ENCODE data around the gene NPHP4.
"Not testable (repeated sequence)": the region's sequence is repeated elsewhere in the genome, so short reads cannot be mapped to it uniquely, and the experiment has no call there.

NPHP4 gene

DNA sequence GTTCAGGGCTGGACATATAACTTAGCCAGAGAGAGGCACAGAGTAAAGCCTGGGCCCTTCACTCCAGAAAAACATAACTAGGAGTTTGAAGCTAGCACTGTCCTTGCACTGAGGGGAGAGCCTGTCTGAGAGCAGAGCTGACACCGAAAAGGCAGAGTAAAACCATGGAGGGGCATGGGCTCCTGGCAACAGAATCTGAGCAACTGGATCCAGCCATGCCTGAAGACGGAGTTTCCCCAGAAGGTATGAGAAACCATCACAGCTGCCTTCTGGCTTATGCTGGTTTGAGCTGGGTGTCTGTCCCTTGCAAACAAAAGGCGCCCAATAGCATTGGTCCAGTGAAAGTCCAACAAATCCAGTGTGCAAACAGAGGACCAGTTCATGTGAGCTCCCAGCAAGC lies 137.5 kb downstream of the NPHP4 start:
- Histone ChIP-seq H3K4me3 (ENCODE audit: low read length) (no peak overlapping the region), H3K36me3 (replicated peaks; ENCODE audit: insufficient read depth, low read length) (no peaks in the 10 kb centered on the region), H3K4me1 (ENCODE audit: low read length) (no peaks in the 10 kb centered on the region), H3K27ac (ENCODE audit: low read length) (no peak overlapping the region), H3K9me3 (replicated peaks; ENCODE audit: insufficient read depth, low read length) (no peaks in the 10 kb centered on the region), H3K27me3 (replicated peaks; ENCODE audit: insufficient read depth, low read length) (no peaks in the 10 kb centered on the region; the same call in 1 of the 2 replicates), H3K9me2 (replicated peaks; ENCODE audit: insufficient read depth, low read length) (no peaks in the 10 kb centered on the region), H3K9ac (ENCODE audit: low read length) (no peak overlapping the region), H3K79me2 (ENCODE audit: low read length) (no peaks in the 10 kb centered on the region), H4K20me1 (ENCODE audit: insufficient read depth, low read length) (no peaks in the 10 kb centered on the region), H2AFZ (ENCODE audit: low read length) (no peak overlapping the region), H3K4me2 (ENCODE audit: low read depth, low read length) (no peak overlapping the region), H3F3A (ENCODE audit: insufficient read depth, low read length) (no peaks in the 10 kb centered on the region)
- TF ChIP-seq EZH2phosphoT487 (IDR thresholded peaks at IDR 0.05; ENCODE audit: low read length) (no peak), EZH2 (optimal IDR thresholded peaks at IDR 0.05; ENCODE audit: low read depth, low read length) (no peak)
- TF ChIP-seq, protein P1, sequence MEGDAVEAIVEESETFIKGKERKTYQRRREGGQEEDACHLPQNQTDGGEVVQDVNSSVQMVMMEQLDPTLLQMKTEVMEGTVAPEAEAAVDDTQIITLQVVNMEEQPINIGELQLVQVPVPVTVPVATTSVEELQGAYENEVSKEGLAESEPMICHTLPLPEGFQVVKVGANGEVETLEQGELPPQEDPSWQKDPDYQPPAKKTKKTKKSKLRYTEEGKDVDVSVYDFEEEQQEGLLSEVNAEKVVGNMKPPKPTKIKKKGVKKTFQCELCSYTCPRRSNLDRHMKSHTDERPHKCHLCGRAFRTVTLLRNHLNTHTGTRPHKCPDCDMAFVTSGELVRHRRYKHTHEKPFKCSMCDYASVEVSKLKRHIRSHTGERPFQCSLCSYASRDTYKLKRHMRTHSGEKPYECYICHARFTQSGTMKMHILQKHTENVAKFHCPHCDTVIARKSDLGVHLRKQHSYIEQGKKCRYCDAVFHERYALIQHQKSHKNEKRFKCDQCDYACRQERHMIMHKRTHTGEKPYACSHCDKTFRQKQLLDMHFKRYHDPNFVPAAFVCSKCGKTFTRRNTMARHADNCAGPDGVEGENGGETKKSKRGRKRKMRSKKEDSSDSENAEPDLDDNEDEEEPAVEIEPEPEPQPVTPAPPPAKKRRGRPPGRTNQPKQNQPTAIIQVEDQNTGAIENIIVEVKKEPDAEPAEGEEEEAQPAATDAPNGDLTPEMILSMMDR (IDR thresholded peaks at IDR 0.05; ENCODE audit: low read length): no peak
- no peak for DNase-seq

DNA sequence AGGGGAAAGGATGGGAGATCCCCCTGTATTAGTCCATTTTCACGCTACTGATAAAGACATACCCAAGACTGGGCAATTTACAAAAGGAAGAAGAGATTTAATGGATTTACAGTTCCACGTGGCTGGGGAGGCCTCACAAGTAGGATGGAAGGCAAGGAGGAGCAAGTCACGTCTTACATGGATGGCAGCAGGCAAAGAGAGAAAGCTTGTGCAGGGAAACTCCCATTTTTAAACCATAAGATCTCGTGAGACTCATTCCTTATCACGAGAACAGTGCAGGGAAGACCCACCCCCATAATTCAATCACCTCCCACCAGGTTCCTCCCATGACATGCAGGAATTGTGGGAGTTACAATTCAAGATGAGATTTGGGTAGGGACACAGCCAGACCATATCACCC lies 138.4 kb downstream of the NPHP4 start:
- DNase-seq; H3K79me2 ChIP-seq (ENCODE audit: low read length); H3K27ac ChIP-seq (ENCODE audit: low read length); H3K36me3 ChIP-seq (replicated peaks; ENCODE audit: insufficient read depth, low read length); H3K9me2 ChIP-seq (replicated peaks; ENCODE audit: insufficient read depth, low read length); H3K27me3 ChIP-seq (replicated peaks; ENCODE audit: insufficient read depth, low read length); H2AFZ ChIP-seq (ENCODE audit: low read length); H3K9ac ChIP-seq (ENCODE audit: low read length); H3K9me3 ChIP-seq (replicated peaks; ENCODE audit: insufficient read depth, low read length); H3F3A ChIP-seq (ENCODE audit: insufficient read depth, low read length); H4K20me1 ChIP-seq (ENCODE audit: insufficient read depth, low read length); H3K4me2 ChIP-seq (ENCODE audit: low read depth, low read length); H3K4me1 ChIP-seq (ENCODE audit: low read length); H3K4me3 ChIP-seq (ENCODE audit: low read length): not testable (repeated sequence)

DNA sequence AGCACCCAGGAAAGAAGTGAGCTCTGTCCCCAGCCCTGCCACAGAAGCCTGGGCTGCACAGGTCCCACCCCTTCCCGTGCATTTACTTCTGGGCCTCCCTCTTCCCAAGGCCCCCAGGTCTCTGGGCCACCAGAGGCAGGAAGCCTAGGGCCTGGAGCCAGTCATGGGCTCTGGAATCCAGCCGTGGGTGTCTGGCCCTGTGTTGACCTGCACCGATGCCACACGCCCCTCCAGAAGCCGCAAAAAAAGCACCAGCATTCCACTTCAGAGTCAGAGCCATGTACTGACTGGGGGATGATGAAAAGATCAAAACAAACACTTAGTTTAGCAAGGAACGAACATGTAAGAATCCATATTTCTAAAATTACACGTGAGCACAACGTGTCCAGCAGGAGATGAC lies 141.7 kb downstream of the NPHP4 start:
- H3K27ac ChIP-seq (ENCODE audit: low read length): no peak overlapping the region
- H3K27me3 ChIP-seq (replicated peaks; ENCODE audit: insufficient read depth, low read length): peaks cover 27% of the 10 kb centered on the region
- no peak overlapping the region for H2AFZ ChIP-seq (ENCODE audit: low read length)
- H3K4me3 ChIP-seq (ENCODE audit: low read length): no peak overlapping the region
- no peak for TF ChIP-seq EZH2phosphoT487 (IDR thresholded peaks at IDR 0.05; ENCODE audit: low read length)
- TF ChIP-seq, protein P1 (IDR thresholded peaks at IDR 0.05; ENCODE audit: low read length): no peak
- TF ChIP-seq EZH2 (optimal IDR thresholded peaks at IDR 0.05; ENCODE audit: low read depth, low read length): no peak
- no peak overlapping the region for H3K9ac ChIP-seq (ENCODE audit: low read length)
- no peak for DNase-seq
- H3K4me1 ChIP-seq (ENCODE audit: low read length): no peaks in the 10 kb centered on the region
- H3K36me3 ChIP-seq (replicated peaks; ENCODE audit: insufficient read depth, low read length): no peaks in the 10 kb centered on the region
- H3K4me2 ChIP-seq (ENCODE audit: low read depth, low read length): no peak overlapping the region
- no peaks in the 10 kb centered on the region for H3F3A ChIP-seq (ENCODE audit: insufficient read depth, low read length)
- no peaks in the 10 kb centered on the region for H4K20me1 ChIP-seq (ENCODE audit: insufficient read depth, low read length)
- no peaks in the 10 kb centered on the region for H3K9me2 ChIP-seq (replicated peaks; ENCODE audit: insufficient read depth, low read length)
- H3K9me3 ChIP-seq (replicated peaks; ENCODE audit: insufficient read depth, low read length): no peaks in the 10 kb centered on the region
- no peaks in the 10 kb centered on the region for H3K79me2 ChIP-seq (ENCODE audit: low read length)

DNA sequence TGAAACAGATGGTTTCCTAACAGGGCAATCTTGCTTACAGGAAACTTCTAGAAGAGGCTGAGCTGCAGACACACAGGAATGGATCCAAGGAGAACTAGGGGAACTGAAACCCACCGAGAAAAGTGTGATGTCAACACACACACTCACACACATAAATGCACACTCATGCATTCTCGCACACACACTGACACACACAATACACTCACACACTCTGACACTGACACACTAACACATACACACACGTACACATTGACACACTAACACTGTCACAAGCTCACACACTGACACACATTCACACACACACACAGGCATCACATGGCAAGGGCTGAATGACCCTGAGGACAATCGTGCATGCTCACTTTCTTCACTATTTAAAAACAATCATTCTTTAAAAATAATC lies 142.7 kb downstream of the NPHP4 start:
- peaks cover 35% of the 10 kb centered on the region for H3K27me3 ChIP-seq (replicated peaks; ENCODE audit: insufficient read depth, low read length)
- no peak overlapping the region for H3K27ac ChIP-seq (ENCODE audit: low read length)
- no peak overlapping the region for H3K9ac ChIP-seq (ENCODE audit: low read length)
- TF ChIP-seq EZH2 (optimal IDR thresholded peaks at IDR 0.05; ENCODE audit: low read depth, low read length) (no peak), EZH2phosphoT487 (IDR thresholded peaks at IDR 0.05; ENCODE audit: low read length) (no peak)
- TF ChIP-seq, protein P1 (IDR thresholded peaks at IDR 0.05; ENCODE audit: low read length): no peak
- H3K9me3 ChIP-seq (replicated peaks; ENCODE audit: insufficient read depth, low read length): no peaks in the 10 kb centered on the region
- H3K79me2 ChIP-seq (ENCODE audit: low read length): no peaks in the 10 kb centered on the region
- no peak overlapping the region for H2AFZ ChIP-seq (ENCODE audit: low read length)
- H3K9me2 ChIP-seq (replicated peaks; ENCODE audit: insufficient read depth, low read length): no peaks in the 10 kb centered on the region
- no peak overlapping the region for H3K4me3 ChIP-seq (ENCODE audit: low read length)
- H3K36me3 ChIP-seq (replicated peaks; ENCODE audit: insufficient read depth, low read length): no peaks in the 10 kb centered on the region
- H4K20me1 ChIP-seq (ENCODE audit: insufficient read depth, low read length): no peaks in the 10 kb centered on the region
- no peaks in the 10 kb centered on the region for H3K4me1 ChIP-seq (ENCODE audit: low read length)
- H3F3A ChIP-seq (ENCODE audit: insufficient read depth, low read length): no peaks in the 10 kb centered on the region
- no peak for DNase-seq
- H3K4me2 ChIP-seq (ENCODE audit: low read depth, low read length): no peak overlapping the region

Measured in MM.1S (cell line).